ENCODE results near the gene PPM1J. TPM values are rescaled to one million over a fixed set of nuclear protein-coding genes. Genes with fewer than 3 reads are reported as not detected.

The PPM1J gene
- total RNA-seq, 1 donor from 2014 or later, result 0.85 TPM

- H3K9me3 Mint-ChIP-seq (ENCODE audit: low read depth), result peaks cover 9% of the 10 kb centered on the region
- no peak overlapping the region for H3K27ac Mint-ChIP-seq (ENCODE audit: unreplicated experiment)
- no peak for TF ChIP-seq CTCF (IDR thresholded peaks at IDR 0.05)
Measured at GRCh38 chr1:112754116-112754628, 39.0 kb upstream of the PPM1J start.

GRCh38 chr1:112748396-112748795, 33.3 kb upstream of the PPM1J start:
- Mint-ChIP-seq H3K4me1 (ENCODE audit: low read depth) (peaks cover 4% of the 10 kb centered on the region), H3K9me3 (ENCODE audit: low read depth) (no peaks in the 10 kb centered on the region), H3K36me3 (ENCODE audit: low read depth) (no peaks in the 10 kb centered on the region), H3K27me3 (ENCODE audit: low read depth) (peaks cover 17% of the 10 kb centered on the region), H3K27ac (ENCODE audit: unreplicated experiment) (no peak overlapping the region), H3K4me3 (ENCODE audit: unreplicated experiment) (no peak overlapping the region)
- DNase-seq (ENCODE audit: low spot score), result no peak
- no peak for TF ChIP-seq CTCF (IDR thresholded peaks at IDR 0.05)

More at GRCh38 chr1:112754116-112754628, 39.0 kb upstream of the PPM1J start:
- DNase-seq (ENCODE audit: low spot score), result no peak
- H3K4me1 Mint-ChIP-seq (ENCODE audit: low read depth), result peaks cover 8% of the 10 kb centered on the region
- peaks cover 10% of the 10 kb centered on the region for H3K27me3 Mint-ChIP-seq (ENCODE audit: low read depth)
- H3K36me3 Mint-ChIP-seq (ENCODE audit: low read depth), result no peaks in the 10 kb centered on the region
- no peak overlapping the region for H3K4me3 Mint-ChIP-seq (ENCODE audit: unreplicated experiment)

- no peak for DNase-seq (ENCODE audit: low spot score)
- Mint-ChIP-seq H3K4me1 (ENCODE audit: low read depth) (peaks cover 4% of the 10 kb centered on the region), H3K9me3 (ENCODE audit: low read depth) (peaks cover 10% of the 10 kb centered on the region), H3K36me3 (ENCODE audit: low read depth) (peaks cover 5% of the 10 kb centered on the region), H3K4me3 (ENCODE audit: unreplicated experiment) (peak overlapping the region; percentile 35), H3K27me3 (ENCODE audit: low read depth) (peaks cover 13% of the 10 kb centered on the region), H3K27ac (ENCODE audit: unreplicated experiment) (no peak overlapping the region)
- TF ChIP-seq CTCF (IDR thresholded peaks at IDR 0.05), result peak; percentile 75
Measured at GRCh38 chr1:112744009-112744578, 29.0 kb upstream of the PPM1J start.

GRCh38 chr1:112743174-112744008, 28.3 kb upstream of the PPM1J start:
- DNase-seq (ENCODE audit: low spot score), result no peak
- Mint-ChIP-seq H3K4me3 (ENCODE audit: unreplicated experiment) (peak overlapping the region; percentile 12), H3K9me3 (ENCODE audit: low read depth) (peaks cover 11% of the 10 kb centered on the region), H3K27me3 (ENCODE audit: low read depth) (peaks cover 10% of the 10 kb centered on the region), H3K4me1 (ENCODE audit: low read depth) (peaks cover 4% of the 10 kb centered on the region), H3K27ac (ENCODE audit: unreplicated experiment) (no peak overlapping the region), H3K36me3 (ENCODE audit: low read depth) (peaks cover 6% of the 10 kb centered on the region)
- no peak for TF ChIP-seq CTCF (IDR thresholded peaks at IDR 0.05)

GRCh38 chr1:112737573-112737972, 22.4 kb upstream of the PPM1J start:
- peaks cover 3% of the 10 kb centered on the region for H3K4me1 Mint-ChIP-seq (ENCODE audit: low read depth)
- peaks cover 4% of the 10 kb centered on the region for H3K27me3 Mint-ChIP-seq (ENCODE audit: low read depth)
- peaks cover 11% of the 10 kb centered on the region for H3K9me3 Mint-ChIP-seq (ENCODE audit: low read depth)
- no peak for DNase-seq (ENCODE audit: low spot score)
- no peak overlapping the region for H3K4me3 Mint-ChIP-seq (ENCODE audit: unreplicated experiment)
- no peak overlapping the region for H3K27ac Mint-ChIP-seq (ENCODE audit: unreplicated experiment)
- peaks cover 6% of the 10 kb centered on the region for H3K36me3 Mint-ChIP-seq (ENCODE audit: low read depth)
- TF ChIP-seq CTCF (IDR thresholded peaks at IDR 0.05), result no peak
